ENCODE results near the gene MYO16.

DNA sequence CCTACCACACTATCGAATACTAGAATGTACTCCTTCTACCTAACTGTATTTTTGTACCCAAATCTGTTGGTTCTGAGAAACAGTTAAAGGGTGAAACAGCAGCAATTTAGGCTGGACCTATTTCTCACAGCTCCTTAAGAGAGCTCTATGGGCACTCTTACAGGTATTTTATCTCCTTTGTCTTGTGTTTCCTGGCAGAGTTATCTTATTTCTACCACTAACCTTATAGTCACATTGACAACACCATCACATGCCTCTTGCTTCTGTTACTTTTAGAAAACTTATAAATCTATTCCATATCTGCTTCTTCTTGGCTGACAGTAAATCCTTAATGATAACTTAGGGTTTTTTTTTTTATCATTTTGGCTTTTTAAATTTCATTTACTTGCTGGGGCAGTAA is 130.7 kb downstream of the MYO16 start:
- TF ChIP-seq SUZ12 (IDR thresholded peaks at IDR 0.05; ENCODE audit: extremely low read depth, insufficient read depth, insufficient read length) = no peak
- TF ChIP-seq ZNF274 (IDR thresholded peaks at IDR 0.05; ENCODE audit: low read depth, low read length) = no peak
- TF ChIP-seq YY1 (IDR thresholded peaks at IDR 0.05; ENCODE audit: insufficient read depth, insufficient read length) = no peak
